DOHH2 (cell line): ENCODE results near the gene FXYD6.

ENCODE experiments used
- EZH2phosphoT487 ChIP-seq: fragments of 200-600 bp; sonication (generic); IDR thresholded peaks from 2 replicates; pipeline ENCODE4 v1.6.1; 2017; ENCODE audit warnings: borderline replicate concordance, mild to moderate bottlenecking, antibody characterized with exemption, low read length, moderate library complexity, mixed read lengths
- TF ChIP-seq, protein P1 (sequence below): fragments of 200-600 bp; sonication (generic); IDR thresholded peaks from one replicate; pipeline ENCODE4 v1.5.1; 2014; ENCODE audit warnings: antibody characterized with exemption, mild to moderate bottlenecking, low read depth, low read length; ENCODE audit not compliant: poor library complexity, severe bottlenecking

DNA sequence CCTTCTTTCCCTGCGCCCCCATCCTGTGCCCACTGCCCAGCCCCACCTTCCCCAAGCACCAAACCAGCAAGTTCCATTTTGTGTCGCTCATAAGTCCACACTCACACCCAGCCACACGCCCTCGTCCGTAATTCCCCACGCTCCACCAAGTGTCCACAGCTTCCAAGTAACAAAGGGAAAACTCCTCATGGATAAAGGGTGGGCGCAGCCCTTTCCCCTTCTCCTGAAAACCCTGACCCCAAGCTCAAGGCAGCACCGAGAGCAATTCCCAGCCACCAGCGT is 458 bp downstream of the FXYD6 start:
- TF ChIP-seq, protein P1, sequence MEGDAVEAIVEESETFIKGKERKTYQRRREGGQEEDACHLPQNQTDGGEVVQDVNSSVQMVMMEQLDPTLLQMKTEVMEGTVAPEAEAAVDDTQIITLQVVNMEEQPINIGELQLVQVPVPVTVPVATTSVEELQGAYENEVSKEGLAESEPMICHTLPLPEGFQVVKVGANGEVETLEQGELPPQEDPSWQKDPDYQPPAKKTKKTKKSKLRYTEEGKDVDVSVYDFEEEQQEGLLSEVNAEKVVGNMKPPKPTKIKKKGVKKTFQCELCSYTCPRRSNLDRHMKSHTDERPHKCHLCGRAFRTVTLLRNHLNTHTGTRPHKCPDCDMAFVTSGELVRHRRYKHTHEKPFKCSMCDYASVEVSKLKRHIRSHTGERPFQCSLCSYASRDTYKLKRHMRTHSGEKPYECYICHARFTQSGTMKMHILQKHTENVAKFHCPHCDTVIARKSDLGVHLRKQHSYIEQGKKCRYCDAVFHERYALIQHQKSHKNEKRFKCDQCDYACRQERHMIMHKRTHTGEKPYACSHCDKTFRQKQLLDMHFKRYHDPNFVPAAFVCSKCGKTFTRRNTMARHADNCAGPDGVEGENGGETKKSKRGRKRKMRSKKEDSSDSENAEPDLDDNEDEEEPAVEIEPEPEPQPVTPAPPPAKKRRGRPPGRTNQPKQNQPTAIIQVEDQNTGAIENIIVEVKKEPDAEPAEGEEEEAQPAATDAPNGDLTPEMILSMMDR, result no peak
- no peak for TF ChIP-seq EZH2phosphoT487
